Gastroesophageal sphincter (tissue), 3 donors: Measurements from ENCODE around the gene TMC1.

ENCODE experiments used
- CTCF ChIP-seq, 4 experiments: fragments of 200-600 bp in 2 of 4; fragments of 450-650 bp in 2 of 4; sonication (generic) in 1 of 4; IDR thresholded peaks; one replicate each; pipeline ENCODE4 v1.5.1; 2017 to 2019; ENCODE audit warnings: antibody characterized with exemption in 4 of 4, mild to moderate bottlenecking in 2 of 4, moderate library complexity in 2 of 4
- POLR2A ChIP-seq, 2 donors: fragments of 450-650 bp; IDR thresholded peaks; one replicate each; pipeline ENCODE4 v1.6.1; 2017; ENCODE audit warnings: antibody characterized with exemption in 2 of 2, mild to moderate bottlenecking in 2 of 2, moderate library complexity in 1 of 2
- POLR2AphosphoS5 ChIP-seq: sonication (generic); formaldehyde crosslinking; IDR thresholded peaks from one replicate; pipeline ENCODE4 v1.6.1; 2017; ENCODE audit warnings: antibody characterized with exemption

DNA sequence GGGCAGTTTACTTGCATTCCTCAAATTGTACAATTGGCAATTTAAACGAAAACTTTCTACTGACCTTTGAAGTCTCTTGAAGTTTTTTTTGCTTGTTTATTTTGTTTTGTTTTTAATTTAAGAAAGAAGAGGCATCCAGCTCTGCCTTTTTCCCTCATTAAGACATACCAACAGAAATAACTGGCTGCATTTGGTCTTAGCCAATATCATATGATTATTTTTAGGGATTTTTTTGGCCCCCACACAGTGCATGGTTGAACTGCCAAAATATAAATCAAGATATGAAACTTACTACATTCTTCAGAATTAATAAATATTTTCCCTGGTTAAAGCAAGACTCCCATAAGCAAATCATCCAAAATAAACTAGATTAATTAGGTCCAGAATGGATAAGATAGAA lies 352.0 kb downstream of the TMC1 start:
- TF ChIP-seq CTCF (IDR thresholded peaks at IDR 0.05) (no peak), POLR2AphosphoS5 (no peak), POLR2A (IDR thresholded peaks at IDR 0.05) (no peak)
